Type B pancreatic cell (in vitro differentiated cells): ENCODE data around the gene MARS1. TPM values are rescaled to one million over a fixed set of nuclear protein-coding genes. Genes with fewer than 3 reads are reported as not detected.
"Not testable (repeated sequence)": the region's sequence is repeated elsewhere in the genome, so short reads cannot be mapped to it uniquely, and the experiment has no call there.

Experiments used
- DNase-seq: peaks from one replicate; pipeline ENCODE4 v3.0.0; 2021; ENCODE audit warnings: mixed read lengths; ENCODE audit not compliant: unreplicated experiment; ENCODE audit errors: extremely low spot score
- H3K27ac Mint-ChIP-seq: 2 replicates; pipeline ENCODE4 v1.8.0; 2021; ENCODE audit warnings: mild to moderate bottlenecking, mixed read lengths
- H3K27me3 Mint-ChIP-seq: 2 replicates; pipeline ENCODE4 v1.8.0; 2021; ENCODE audit warnings: mixed read lengths
- H3K36me3 Mint-ChIP-seq: 2 replicates; pipeline ENCODE4 v1.8.0; 2021; ENCODE audit warnings: mixed read lengths
- H3K4me1 Mint-ChIP-seq: one replicate; pipeline ENCODE4 v1.8.0; 2021; ENCODE audit warnings: mixed read lengths; ENCODE audit not compliant: unreplicated experiment
- H3K4me3 Mint-ChIP-seq: 2 replicates; pipeline ENCODE4 v1.8.0; 2021; ENCODE audit warnings: mild to moderate bottlenecking, mixed read lengths
- H3K9me3 Mint-ChIP-seq: 2 replicates; pipeline ENCODE4 v1.8.0; 2021; ENCODE audit warnings: mixed read lengths
- total RNA-seq: library from RNA; stranded (reverse); gene quantifications from 2 replicates; pipeline ENCODE4 v1.2.1, GENCODE V29; 2021; ENCODE audit warnings: low replicate concordance
- TF ChIP-seq, protein P1 (sequence below): fragments of 200-600 bp; sonication (generic); conservative IDR thresholded peaks from 2 replicates; pipeline ENCODE4 v1.5.0; 2021; ENCODE audit warnings: antibody characterized with exemption, mild to moderate bottlenecking

The MARS1 gene
- total RNA-seq, 1 donor from 2014 or later = 200 TPM

DNA sequence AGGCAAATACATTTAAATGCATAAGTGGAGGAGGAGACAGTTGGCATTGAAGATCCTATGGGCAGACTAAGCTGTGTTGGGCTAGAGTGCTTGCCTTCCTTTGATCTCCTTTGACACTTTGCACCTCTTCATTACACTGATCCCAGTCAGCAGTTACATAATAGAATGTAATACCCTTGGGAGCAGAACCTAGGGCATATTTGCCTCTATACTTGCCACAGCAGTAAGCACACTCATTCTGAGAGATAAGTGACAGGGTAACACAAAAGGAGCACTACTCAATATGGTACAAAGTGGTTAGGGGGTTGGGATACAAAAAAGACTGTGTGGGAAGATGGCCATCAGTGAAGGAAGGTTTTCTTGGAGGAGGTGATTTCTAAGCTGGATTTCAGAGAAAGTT is 9.0 kb downstream of the MARS1 start:
- no peak for DNase-seq
- no peaks in the 10 kb centered on the region for H3K4me1 Mint-ChIP-seq
- TF ChIP-seq, protein P1, sequence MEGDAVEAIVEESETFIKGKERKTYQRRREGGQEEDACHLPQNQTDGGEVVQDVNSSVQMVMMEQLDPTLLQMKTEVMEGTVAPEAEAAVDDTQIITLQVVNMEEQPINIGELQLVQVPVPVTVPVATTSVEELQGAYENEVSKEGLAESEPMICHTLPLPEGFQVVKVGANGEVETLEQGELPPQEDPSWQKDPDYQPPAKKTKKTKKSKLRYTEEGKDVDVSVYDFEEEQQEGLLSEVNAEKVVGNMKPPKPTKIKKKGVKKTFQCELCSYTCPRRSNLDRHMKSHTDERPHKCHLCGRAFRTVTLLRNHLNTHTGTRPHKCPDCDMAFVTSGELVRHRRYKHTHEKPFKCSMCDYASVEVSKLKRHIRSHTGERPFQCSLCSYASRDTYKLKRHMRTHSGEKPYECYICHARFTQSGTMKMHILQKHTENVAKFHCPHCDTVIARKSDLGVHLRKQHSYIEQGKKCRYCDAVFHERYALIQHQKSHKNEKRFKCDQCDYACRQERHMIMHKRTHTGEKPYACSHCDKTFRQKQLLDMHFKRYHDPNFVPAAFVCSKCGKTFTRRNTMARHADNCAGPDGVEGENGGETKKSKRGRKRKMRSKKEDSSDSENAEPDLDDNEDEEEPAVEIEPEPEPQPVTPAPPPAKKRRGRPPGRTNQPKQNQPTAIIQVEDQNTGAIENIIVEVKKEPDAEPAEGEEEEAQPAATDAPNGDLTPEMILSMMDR = no peak
- H3K27ac Mint-ChIP-seq = no peak overlapping the region
- peaks cover 39% of the 10 kb centered on the region for H3K36me3 Mint-ChIP-seq
- H3K4me3 Mint-ChIP-seq = no peak overlapping the region
- no peaks in the 10 kb centered on the region for H3K9me3 Mint-ChIP-seq
- no peaks in the 10 kb centered on the region for H3K27me3 Mint-ChIP-seq

DNA sequence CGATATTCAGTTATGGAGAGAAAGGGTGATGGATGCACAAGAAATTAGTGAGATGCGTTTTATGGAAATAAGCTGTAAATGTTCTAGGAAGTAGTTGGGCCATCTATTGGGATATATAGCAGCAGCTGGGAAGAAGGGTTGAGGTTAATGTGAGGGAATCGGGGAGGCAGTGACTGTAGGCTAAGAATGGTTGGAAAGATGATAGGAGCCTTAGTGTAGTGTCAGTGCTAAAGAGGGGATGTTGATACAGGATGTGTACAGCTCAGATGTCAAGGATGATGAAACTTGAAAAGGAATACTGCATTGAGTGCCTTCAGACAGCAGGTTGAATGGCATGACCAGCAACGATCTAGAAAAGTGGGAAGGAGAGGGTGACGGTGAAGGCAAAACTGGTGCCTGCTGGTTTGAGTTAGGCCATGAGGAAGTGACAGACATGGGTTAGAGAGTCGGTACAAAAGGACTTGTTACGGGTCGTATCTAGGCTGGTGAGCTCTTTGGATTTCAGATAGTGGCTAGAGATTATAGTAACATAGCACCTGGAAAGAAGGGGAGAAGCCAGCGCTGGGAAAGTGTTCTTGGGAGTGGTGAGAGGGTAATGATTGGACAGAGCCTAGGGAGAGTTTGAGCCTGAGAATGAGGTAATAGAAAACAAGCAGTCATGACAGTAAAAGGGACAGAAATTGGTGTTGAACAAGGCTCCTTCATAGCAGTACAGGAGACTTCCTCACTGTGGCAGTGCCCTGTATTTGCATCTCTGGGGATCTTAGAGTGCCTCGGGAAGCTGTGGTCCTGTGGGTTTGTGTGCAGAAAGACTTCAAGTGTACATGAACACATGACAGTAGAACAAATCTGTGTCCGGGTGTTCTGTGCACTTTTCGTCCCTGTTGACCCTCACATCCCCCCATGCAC is 9.6 kb downstream of the MARS1 start:
- TF ChIP-seq, protein P1 = no peak
- H3K4me3 Mint-ChIP-seq = no peak overlapping the region

DNA sequence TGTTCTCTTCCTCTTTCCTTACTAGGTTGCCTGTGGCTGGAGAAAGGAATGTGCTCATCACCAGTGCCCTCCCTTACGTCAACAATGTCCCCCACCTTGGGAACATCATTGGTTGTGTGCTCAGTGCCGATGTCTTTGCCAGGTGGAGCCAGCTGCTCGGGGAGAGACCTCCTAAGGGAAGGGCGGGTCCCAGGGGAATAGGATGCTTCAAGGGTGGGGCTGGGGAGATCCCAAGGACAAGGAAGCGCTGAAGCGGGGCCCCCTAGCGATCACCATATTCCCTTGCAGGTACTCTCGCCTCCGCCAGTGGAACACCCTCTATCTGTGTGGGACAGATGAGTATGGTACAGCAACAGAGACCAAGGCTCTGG is 10.2 kb downstream of the MARS1 start:
- H3K4me1 Mint-ChIP-seq = no peaks in the 10 kb centered on the region
- peaks cover 37% of the 10 kb centered on the region for H3K36me3 Mint-ChIP-seq
- DNase-seq = no peak

More for the DNA sequence above, 9.6 kb downstream of the MARS1 start:
- DNase-seq = no peak
- no peaks in the 10 kb centered on the region for H3K27me3 Mint-ChIP-seq
- H3K27ac Mint-ChIP-seq = peak overlapping the region; percentile 7
- H3K4me1 Mint-ChIP-seq = no peaks in the 10 kb centered on the region
- no peaks in the 10 kb centered on the region for H3K9me3 Mint-ChIP-seq
- peaks cover 43% of the 10 kb centered on the region for H3K36me3 Mint-ChIP-seq

DNA sequence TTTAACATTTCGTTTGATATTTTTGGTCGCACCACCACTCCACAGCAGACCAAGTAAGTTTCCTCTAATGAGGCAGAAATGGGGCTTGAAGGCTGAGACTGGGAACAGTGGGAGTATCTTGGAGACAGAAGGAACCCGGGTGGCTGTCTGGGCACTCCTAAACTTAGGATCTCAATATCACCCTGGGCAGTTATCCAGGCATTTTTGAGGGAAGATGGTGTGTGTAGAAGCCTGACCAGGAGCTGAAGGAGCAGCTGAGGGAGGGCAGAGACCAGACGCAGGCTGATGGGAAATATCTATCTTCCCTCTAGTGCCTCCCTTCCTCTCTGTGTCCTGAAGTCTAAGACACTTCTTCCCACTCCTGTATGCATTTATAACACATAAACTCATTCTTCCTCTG is 10.7 kb downstream of the MARS1 start:
- TF ChIP-seq, protein P1 = no peak
- H3K4me3 Mint-ChIP-seq = no peak overlapping the region
- no peak overlapping the region for H3K27ac Mint-ChIP-seq
- DNase-seq = no peak
- no peaks in the 10 kb centered on the region for H3K27me3 Mint-ChIP-seq
- H3K9me3 Mint-ChIP-seq = no peaks in the 10 kb centered on the region
- no peaks in the 10 kb centered on the region for H3K4me1 Mint-ChIP-seq
- H3K36me3 Mint-ChIP-seq = peaks cover 37% of the 10 kb centered on the region

More for the DNA sequence above, 10.2 kb downstream of the MARS1 start:
- TF ChIP-seq, protein P1 = no peak
- Mint-ChIP-seq H3K9me3 (no peaks in the 10 kb centered on the region), H3K27me3 (no peaks in the 10 kb centered on the region), H3K4me3 (no peak overlapping the region), H3K27ac (no peak overlapping the region)

DNA sequence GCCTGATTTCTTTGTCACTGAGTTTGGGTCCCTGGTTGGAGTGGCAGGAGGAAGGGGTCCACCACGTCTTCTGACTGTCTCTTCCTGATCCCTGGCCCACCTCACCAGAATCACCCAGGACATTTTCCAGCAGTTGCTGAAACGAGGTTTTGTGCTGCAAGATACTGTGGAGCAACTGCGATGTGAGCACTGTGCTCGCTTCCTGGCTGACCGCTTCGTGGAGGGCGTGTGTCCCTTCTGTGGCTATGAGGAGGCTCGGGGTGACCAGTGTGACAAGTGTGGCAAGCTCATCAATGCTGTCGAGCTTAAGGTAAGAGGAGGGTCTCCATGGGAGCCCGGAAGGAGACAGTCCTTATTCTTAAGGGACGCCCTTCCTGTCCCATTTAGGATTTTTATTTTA is 12.3 kb downstream of the MARS1 start:
- DNase-seq = no peak
- Mint-ChIP-seq H3K9me3 (no peaks in the 10 kb centered on the region), H3K27ac (no peak overlapping the region), H3K27me3 (no peaks in the 10 kb centered on the region), H3K4me3 (no peak overlapping the region), H3K36me3 (peaks cover 44% of the 10 kb centered on the region), H3K4me1 (no peaks in the 10 kb centered on the region)
- TF ChIP-seq, protein P1 = no peak

DNA sequence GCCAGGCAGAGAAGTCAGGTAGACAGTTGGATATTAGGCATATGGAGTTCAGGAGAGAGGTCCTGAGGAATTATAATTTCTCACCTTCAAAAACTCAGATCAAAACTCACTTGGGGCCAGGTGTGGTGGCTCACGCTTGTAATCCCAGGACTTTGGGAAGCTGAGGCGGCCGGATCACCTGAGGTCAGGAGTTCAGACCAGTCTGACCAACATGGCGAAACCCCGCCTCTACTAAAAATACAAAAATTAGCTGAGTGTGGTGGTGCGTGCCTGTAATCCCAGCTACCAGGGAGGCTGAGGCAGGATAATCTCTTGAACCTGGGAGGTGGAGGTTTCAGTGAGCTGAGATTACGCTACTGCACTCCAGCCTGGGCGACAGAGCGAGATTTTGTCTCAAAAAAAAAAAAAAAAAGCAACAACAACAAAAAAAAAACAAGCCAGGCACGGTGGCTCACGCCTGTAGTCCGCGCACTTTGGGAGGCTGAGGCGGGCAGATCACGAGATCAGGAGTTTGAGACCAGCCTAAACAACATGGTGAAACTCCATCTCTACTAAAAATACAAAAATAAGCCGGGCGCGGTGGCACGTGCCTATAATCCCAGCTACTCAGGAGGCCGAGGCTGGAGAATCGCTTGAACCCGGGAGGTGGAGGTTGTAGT is 14.6 kb downstream of the MARS1 start:
- H3K27ac Mint-ChIP-seq, H3K4me3 Mint-ChIP-seq, H3K9me3 Mint-ChIP-seq, DNase-seq, H3K27me3 Mint-ChIP-seq, H3K4me1 Mint-ChIP-seq: not testable (repeated sequence)
- peaks cover 36% of the 10 kb centered on the region for H3K36me3 Mint-ChIP-seq

DNA sequence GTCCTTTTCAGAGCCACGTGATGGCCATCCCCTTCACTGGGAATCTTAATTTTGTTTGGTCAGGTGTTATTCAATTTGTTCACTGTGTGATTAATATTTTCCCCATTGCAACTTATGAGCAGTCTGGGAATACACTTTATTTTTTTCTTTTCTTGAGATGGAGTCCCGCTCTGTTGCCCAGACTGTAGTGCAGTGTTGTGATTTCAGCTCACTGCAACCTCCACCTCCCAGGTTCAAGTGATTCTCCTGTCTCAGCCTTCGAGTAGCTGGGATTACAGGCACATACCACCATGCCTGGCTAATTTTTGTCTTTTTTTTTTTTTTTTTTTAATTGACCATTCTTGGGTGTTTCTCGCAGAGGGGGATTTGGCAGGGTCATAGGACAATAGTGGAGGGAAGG is 18.7 kb downstream of the MARS1 start:
- H3K27ac Mint-ChIP-seq, H3K4me3 Mint-ChIP-seq: not testable (repeated sequence)

DNA sequence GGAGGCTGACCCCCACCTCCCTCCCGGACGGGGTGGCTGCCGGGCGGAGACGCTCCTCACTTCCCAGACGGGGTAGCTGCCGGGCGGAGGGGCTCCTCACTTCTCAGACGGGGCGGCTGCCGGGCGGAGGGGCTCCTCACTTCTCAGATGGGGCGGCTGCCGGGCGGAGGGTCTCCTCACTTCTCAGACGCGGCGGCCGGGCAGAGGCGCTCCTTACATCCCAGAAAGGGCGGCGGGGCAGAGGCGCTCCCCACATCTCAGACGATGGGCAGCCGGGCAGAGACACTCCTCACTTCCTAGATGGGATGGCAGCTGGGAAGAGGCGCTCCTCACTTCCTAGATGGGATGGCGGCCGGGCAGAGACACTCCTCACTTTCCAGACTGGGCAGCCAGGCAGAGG is 19.9 kb downstream of the MARS1 start:
- not testable (repeated sequence) for DNase-seq, H3K27ac Mint-ChIP-seq, H3K4me1 Mint-ChIP-seq, H3K27me3 Mint-ChIP-seq, H3K4me3 Mint-ChIP-seq, H3K9me3 Mint-ChIP-seq
- peaks cover 26% of the 10 kb centered on the region for H3K36me3 Mint-ChIP-seq

More for the DNA sequence above, 18.7 kb downstream of the MARS1 start:
- not testable (repeated sequence) for H3K27me3 Mint-ChIP-seq, DNase-seq, H3K4me1 Mint-ChIP-seq, H3K9me3 Mint-ChIP-seq
- peaks cover 22% of the 10 kb centered on the region for H3K36me3 Mint-ChIP-seq
